WTC11 (cell line): ENCODE results near the gene CTDP1.

Experiments used
- CREM ChIP-seq: sonication (generic); formaldehyde crosslinking; IDR thresholded peaks from 2 replicates; pipeline ENCODE4 v1.8.1; 2022; ENCODE audit warnings: mild to moderate bottlenecking, missing genetic modification reagents, moderate library complexity
- CTCF ChIP-seq: fragments of 200-600 bp; IDR thresholded peaks from 2 replicates; pipeline ENCODE4 v1.8.0; 2022; ENCODE audit warnings: antibody characterized with exemption
- FOXP1 ChIP-seq: sonication (generic); formaldehyde crosslinking; IDR thresholded peaks from 2 replicates; pipeline ENCODE4 v1.8.0; 2022; ENCODE audit warnings: missing genetic modification reagents, mild to moderate bottlenecking, moderate library complexity, borderline replicate concordance
- JUN ChIP-seq: sonication (generic); formaldehyde crosslinking; IDR thresholded peaks from 2 replicates; pipeline ENCODE4 v1.8.0; 2023; ENCODE audit warnings: mild to moderate bottlenecking, missing genetic modification reagents
- MAX ChIP-seq: sonication (generic); formaldehyde crosslinking; IDR thresholded peaks from 2 replicates; pipeline ENCODE4 v1.8.0; 2022; ENCODE audit warnings: mild to moderate bottlenecking, missing genetic modification reagents
- MXD4 ChIP-seq: fragments of 250-450 bp; sonication (Bioruptor Pico); IDR thresholded peaks from 2 replicates; pipeline ENCODE4 v1.8.0; 2021; ENCODE audit warnings: mild to moderate bottlenecking, moderate library complexity, borderline replicate concordance
- MYBL2 ChIP-seq: sonication (generic); formaldehyde crosslinking; IDR thresholded peaks from 2 replicates; pipeline ENCODE4 v1.8.1; 2023; ENCODE audit warnings: mild to moderate bottlenecking, moderate library complexity, missing genetic modification reagents
- NFYB ChIP-seq: sonication (generic); formaldehyde crosslinking; conservative IDR thresholded peaks from 2 replicates; pipeline ENCODE4 v1.8.0; 2022; ENCODE audit warnings: low read depth, missing genetic modification reagents
- NR3C1 ChIP-seq: sonication (generic); formaldehyde crosslinking; conservative IDR thresholded peaks from 2 replicates; pipeline ENCODE4 v1.8.1; 2023; ENCODE audit warnings: low read depth, mild to moderate bottlenecking, missing genetic modification reagents
- PREB ChIP-seq: sonication (generic); formaldehyde crosslinking; IDR thresholded peaks from 2 replicates; pipeline ENCODE4 v1.8.1; 2022; ENCODE audit warnings: mild to moderate bottlenecking, missing genetic modification reagents, moderate library complexity, borderline replicate concordance
- TP53 ChIP-seq: sonication (generic); formaldehyde crosslinking; IDR thresholded peaks from 2 replicates; pipeline ENCODE4 v1.8.1; 2023; ENCODE audit warnings: mild to moderate bottlenecking, missing genetic modification reagents
- ZNF219 ChIP-seq: sonication (generic); formaldehyde crosslinking; IDR thresholded peaks from 2 replicates; pipeline ENCODE4 v1.8.0; 2023; ENCODE audit warnings: missing genetic modification reagents, mild to moderate bottlenecking, borderline replicate concordance
- ZNF396 ChIP-seq: fragments of 250-450 bp; sonication (Bioruptor Pico); IDR thresholded peaks from 2 replicates; pipeline ENCODE4 v1.8.0; 2021; ENCODE audit warnings: mild to moderate bottlenecking, moderate library complexity, borderline replicate concordance
- ZNF423 ChIP-seq: fragments of 250-450 bp; sonication (Bioruptor Pico); IDR thresholded peaks from 2 replicates; pipeline ENCODE4 v2.1.2; 2022; ENCODE audit warnings: mild to moderate bottlenecking, moderate library complexity

GRCh38 chr18:79747156-79747845, 67.7 kb downstream of the CTDP1 start:
- TF ChIP-seq MXD4 (CRISPR knock-in tag) (no peak), CTCF (no peak), NFYB (CRISPR knock-in tag) (no peak), JUN (CRISPR knock-in tag) (no peak), MAX (CRISPR knock-in tag) (no peak), NR3C1 (no peak), TP53 (CRISPR knock-in tag) (no peak), ZNF396 (CRISPR knock-in tag) (no peak), FOXP1 (CRISPR knock-in tag) (no peak), CREM (CRISPR knock-in tag) (no peak), ZNF219 (CRISPR knock-in tag) (no peak), PREB (CRISPR knock-in tag) (no peak), ZNF423 (no peak), MYBL2 (CRISPR knock-in tag) (no peak)
